Loucy (cell line): ENCODE data around the gene ATF6.

Source experiments
- EZH2phosphoT487 ChIP-seq: fragments of 200-600 bp; IDR thresholded peaks from 2 replicates; pipeline ENCODE4 v1.6.1; 2018; ENCODE audit warnings: antibody characterized with exemption, mild to moderate bottlenecking, moderate library complexity, borderline replicate concordance
- TF ChIP-seq, protein P1 (sequence below): fragments of 200-600 bp; sonication (generic); conservative IDR thresholded peaks from 2 replicates; pipeline ENCODE4 v1.5.1; 2014; ENCODE audit warnings: mild to moderate bottlenecking, antibody characterized with exemption, low read length

DNA sequence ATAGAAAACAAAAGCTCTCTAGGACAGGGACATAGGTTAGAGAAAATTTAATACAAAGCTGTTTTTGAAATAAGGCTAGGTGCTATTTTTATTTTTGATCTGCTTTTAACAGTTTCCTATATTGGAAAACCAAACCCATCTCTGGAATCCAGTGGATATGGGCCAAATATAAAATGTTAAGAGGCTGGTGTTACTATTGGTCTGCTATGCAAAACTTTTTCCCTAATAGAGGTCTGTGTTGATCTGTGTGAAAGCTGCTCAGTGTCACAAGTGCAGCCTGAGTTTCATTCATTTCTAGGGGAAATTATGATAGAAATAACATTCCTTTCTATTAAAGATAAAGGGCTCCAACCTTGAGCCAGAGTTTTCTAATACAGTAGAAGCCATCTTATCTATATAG is 141.1 kb downstream of the ATF6 start:
- TF ChIP-seq, protein P1, sequence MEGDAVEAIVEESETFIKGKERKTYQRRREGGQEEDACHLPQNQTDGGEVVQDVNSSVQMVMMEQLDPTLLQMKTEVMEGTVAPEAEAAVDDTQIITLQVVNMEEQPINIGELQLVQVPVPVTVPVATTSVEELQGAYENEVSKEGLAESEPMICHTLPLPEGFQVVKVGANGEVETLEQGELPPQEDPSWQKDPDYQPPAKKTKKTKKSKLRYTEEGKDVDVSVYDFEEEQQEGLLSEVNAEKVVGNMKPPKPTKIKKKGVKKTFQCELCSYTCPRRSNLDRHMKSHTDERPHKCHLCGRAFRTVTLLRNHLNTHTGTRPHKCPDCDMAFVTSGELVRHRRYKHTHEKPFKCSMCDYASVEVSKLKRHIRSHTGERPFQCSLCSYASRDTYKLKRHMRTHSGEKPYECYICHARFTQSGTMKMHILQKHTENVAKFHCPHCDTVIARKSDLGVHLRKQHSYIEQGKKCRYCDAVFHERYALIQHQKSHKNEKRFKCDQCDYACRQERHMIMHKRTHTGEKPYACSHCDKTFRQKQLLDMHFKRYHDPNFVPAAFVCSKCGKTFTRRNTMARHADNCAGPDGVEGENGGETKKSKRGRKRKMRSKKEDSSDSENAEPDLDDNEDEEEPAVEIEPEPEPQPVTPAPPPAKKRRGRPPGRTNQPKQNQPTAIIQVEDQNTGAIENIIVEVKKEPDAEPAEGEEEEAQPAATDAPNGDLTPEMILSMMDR: no peak
- TF ChIP-seq EZH2phosphoT487: no peak
